ENCODE data around the gene OST4.

DNA sequence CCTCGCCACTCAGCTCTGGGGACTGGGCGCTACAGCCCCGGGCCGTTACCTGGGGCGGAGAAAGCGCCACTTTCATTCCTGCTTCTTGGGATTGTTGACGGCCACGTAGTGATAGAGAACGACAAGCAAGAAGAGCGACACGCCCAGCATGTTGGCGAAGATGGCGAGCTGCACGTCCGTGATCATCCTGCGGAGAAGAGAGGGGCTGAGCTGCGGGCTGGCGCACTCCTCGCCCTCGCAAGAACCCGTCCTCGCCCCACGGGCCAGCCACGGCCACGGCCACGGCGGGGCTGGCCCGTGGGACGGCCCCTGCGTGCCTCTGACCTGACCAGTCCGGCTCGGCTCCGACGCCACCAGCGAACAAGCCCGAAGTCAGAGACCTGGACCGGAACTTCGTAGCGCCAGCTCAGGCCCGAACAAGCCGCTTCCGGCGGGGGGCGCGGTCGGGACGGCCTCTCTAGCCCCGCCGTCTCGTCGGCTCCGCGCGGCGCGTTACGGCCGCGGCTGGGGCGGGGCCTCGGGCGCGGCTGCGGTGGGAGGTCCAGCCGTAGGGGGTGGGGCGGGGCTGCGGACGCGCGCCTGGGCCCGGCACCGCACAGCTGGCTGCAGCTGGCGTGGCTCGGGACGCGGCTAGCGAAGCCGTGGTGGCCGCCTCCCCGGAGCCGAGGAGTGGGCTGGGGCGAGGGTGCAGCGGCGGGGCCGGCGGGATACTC lies at the start of gene OST4:
- TF ChIP-seq CTCF (IDR thresholded peaks at IDR 0.05): peak in 1 of 3 donors; percentile 23
- peak; percentile 75 for TF ChIP-seq POLR2A (IDR thresholded peaks at IDR 0.05)
- no peak for TF ChIP-seq EP300 (IDR thresholded peaks at IDR 0.05)
